ENCODE results near the gene PRKN. TPM values are rescaled to one million over a fixed set of nuclear protein-coding genes. Genes with fewer than 3 reads are reported as not detected.

PRKN gene
- total and polyA plus RNA-seq, 2 experiments from 2014 or later: 0.10 to 0.84 TPM

GRCh38 chr6:162147281-162147680 lies 580.3 kb downstream of the PRKN start:
- ATAC-seq (no peak), DNase-seq (ENCODE audit: low spot score) (no peak)
- H3K9me3 Mint-ChIP-seq: no peaks in the 10 kb centered on the region
- H3K27ac ChIP-seq (ENCODE audit: low read depth): no peak overlapping the region
- H3F3A ChIP-seq (replicated peaks; ENCODE audit: low read depth): no peaks in the 10 kb centered on the region
- H3K27me3 ChIP-seq (ENCODE audit: insufficient read depth): no peaks in the 10 kb centered on the region
- H3K4me2 ChIP-seq: no peak overlapping the region
- H3K4me1 Mint-ChIP-seq: peaks cover 17% of the 10 kb centered on the region
- no peak overlapping the region for H3K27ac Mint-ChIP-seq
- H3K9me2 ChIP-seq (ENCODE audit: insufficient read depth): peaks cover 4% of the 10 kb centered on the region; the same call in 1 of the 2 replicates
- no peaks in the 10 kb centered on the region for H3K36me3 ChIP-seq (ENCODE audit: insufficient read depth)
- TF ChIP-seq ETS1 (IDR thresholded peaks at IDR 0.05): no peak
- no peak for TF ChIP-seq STAT1 (IDR thresholded peaks at IDR 0.05; ENCODE audit: unreplicated experiment)
- TF ChIP-seq CREB1 (CRISPR knock-in tag; IDR thresholded peaks at IDR 0.05; ENCODE audit: low read depth): no peak
- TF ChIP-seq JUNB (IDR thresholded peaks at IDR 0.05; ENCODE audit: unreplicated experiment): no peak
- TF ChIP-seq EZH2 (IDR thresholded peaks at IDR 0.05; ENCODE audit: low read depth, unreplicated experiment): no peak
- no peak for TF ChIP-seq ZNF331 (CRISPR knock-in tag; IDR thresholded peaks at IDR 0.05; ENCODE audit: low read depth)
- no peak for TF ChIP-seq ZNF114 (CRISPR knock-in tag; IDR thresholded peaks at IDR 0.05)
- TF ChIP-seq NANOG (IDR thresholded peaks at IDR 0.05; ENCODE audit: borderline replicate concordance): no peak
- no peak for TF ChIP-seq CTCF (conservative IDR thresholded peaks at IDR 0.05; ENCODE audit: low read depth in 2 of 2)
- TF ChIP-seq ZNF462 (CRISPR knock-in tag; IDR thresholded peaks at IDR 0.05): no peak
- TF ChIP-seq POLR2AphosphoS5 (IDR thresholded peaks at IDR 0.05; ENCODE audit: low read depth): no peak
- TF ChIP-seq EZH2phosphoT487 (IDR thresholded peaks at IDR 0.05; ENCODE audit: unreplicated experiment): no peak
- no peak for TF ChIP-seq REST (IDR thresholded peaks at IDR 0.05; ENCODE audit: unreplicated experiment)
- H2AFZ ChIP-seq: no peak overlapping the region
- no peak overlapping the region for H3K4me3 Mint-ChIP-seq
- H3K4me3 ChIP-seq: no peak overlapping the region
- no peaks in the 10 kb centered on the region for H4K20me1 ChIP-seq (replicated peaks; ENCODE audit: insufficient read depth)
- H3K36me3 Mint-ChIP-seq (ENCODE audit: low read depth): no peaks in the 10 kb centered on the region
- no peaks in the 10 kb centered on the region for H3K79me2 ChIP-seq (replicated peaks; ENCODE audit: insufficient read depth)
- no peaks in the 10 kb centered on the region for H3K27me3 Mint-ChIP-seq (ENCODE audit: insufficient read depth, low read depth, poor library complexity)
- H3K4me1 ChIP-seq (ENCODE audit: insufficient read depth): 0 out of 2 replicates have a peak, but pooled peaks cover 12% of the 10 kb centered on the region

All from GM23338 (cell line).